Right lobe of liver (tissue), 6 donors: Measurements from ENCODE around the gene CAMTA1. TPM values are rescaled to one million over a fixed set of nuclear protein-coding genes. Genes with fewer than 3 reads are reported as not detected.
A peak's percentile ranks its signal among the peaks of the same experiment; 100 is the strongest.

Experiments used
- ATAC-seq, 4 donors: fragments of 200-7000 bp; cut with Tn5 transposase; one replicate each; pipeline ENCODE4 v1.9.1; 2020; ENCODE audit warnings: mild to moderate bottlenecking in 4 of 4, moderate library complexity in 4 of 4
- DNase-seq, 3 donors: peaks; one replicate each; pipeline ENCODE4 v3.0.0-alpha.2; 2020
- H3K27ac ChIP-seq, 3 donors: fragments of 200-600 bp; one replicate each; pipeline ENCODE4 v1.8.0; 2022
- H3K27me3 ChIP-seq, 2 donors: fragments of 200-600 bp; one replicate each; pipeline ENCODE4 v1.8.0; 2022
- H3K36me3 ChIP-seq, 4 donors: fragments of 200-600 bp; sonication (generic) in 1 of 4; one replicate each; pipeline versions ENCODE4 v1.5.1 to v1.8.0; 2017 to 2022; ENCODE audit warnings: control low read depth in 1 of 4
- H3K4me1 ChIP-seq, 4 donors: fragments of 200-600 bp; sonication (generic) in 1 of 4; one replicate each; pipeline versions ENCODE4 v1.5.1 to v1.8.0; 2017 to 2022; ENCODE audit warnings: control low read depth in 1 of 4
- H3K4me3 ChIP-seq, 3 donors: fragments of 200-600 bp; one replicate each; pipeline ENCODE4 v1.8.0; 2022
- H3K9me3 ChIP-seq, 4 donors: fragments of 200-600 bp; sonication (generic) in 1 of 4; one replicate each; pipeline versions ENCODE4 v1.5.1 to v1.8.0; 2017 to 2022; ENCODE audit warnings: control low read depth in 1 of 4
- CTCF ChIP-seq, 4 donors: fragments of 200-600 bp in 3 of 4; fragments of 450-650 bp in 1 of 4; IDR thresholded peaks; one replicate each; pipeline versions ENCODE4 v1.5.1 to v1.8.0; 2016 to 2022; ENCODE audit warnings: antibody characterized with exemption in 4 of 4, mild to moderate bottlenecking in 2 of 4
- POLR2A ChIP-seq: fragments of 450-650 bp; IDR thresholded peaks from one replicate; pipeline ENCODE4 v1.6.1; 2017; ENCODE audit warnings: antibody characterized with exemption, mild to moderate bottlenecking
- WGBS: methylation state at CpG from one replicate; pipeline ENCODE4 v1.1.6; 2018; ENCODE audit warnings: low coverage, low lambda C conversion rate; ENCODE audit not compliant: insufficient coverage; ENCODE audit errors: missing lambda C conversion rate; 5-methylcytosine and 5-hydroxymethylcytosine counted together
- intact Hi-C, 2 donors: fragments of 100-400 bp; cut with DNase I; formaldehyde crosslinking; loops; one replicate each; pipeline versions ENCODE4 v1.11.2 to v1.14.1; 2022
- total RNA-seq, 6 experiments: library from RNA; depleted of rRNA in 2 of 6; stranded (reverse); fragments of >200 nt in 2 of 6; fragmentation: NEBNext Ultra II Directional in 3 of 6; extraction: Animal tissue kit (Norgen Biotek cat#: 25700) in 3 of 6; gene quantifications; one replicate each; pipeline versions ENCODE4 v1.1.0 to v1.2.4, GENCODE V29; 2016 to 2023
- donor health status: DM: no; HTN: yes; CAD: no.
- donor health status: DM: no; HTN: no; CAD: no.
- donor health status: DM: no; HTN: no; CAD: no.
- donor health status: DM: no; HTN: yes; CAD: no.
- donor health status: DM: no; HTN: yes; CAD: no.

The CAMTA1 gene
- total RNA-seq, 6 experiments from 2014 or later = 32.3 to 49.4 (median 37.2) TPM

- Histone ChIP-seq H3K9me3 (no peaks in the 10 kb centered on the region), H3K27ac (no peak overlapping the region), H3K4me3 (no peak overlapping the region), H3K4me1 (no peaks in the 10 kb centered on the region), H3K36me3 (no peaks in the 10 kb centered on the region), H3K27me3 (no peaks in the 10 kb centered on the region)
- TF ChIP-seq POLR2A = no peak
- TF ChIP-seq CTCF (IDR thresholded peaks at IDR 0.05) = no peak
- intact Hi-C loops = no loop called here
- DNase-seq (no peak), ATAC-seq (peak in 1 of 4 donors; percentile 17)
- 36% methylated on average over 2 of the region's 2 CpGs for WGBS
Observed at GRCh38 chr1:7339953-7340352, 554.7 kb downstream of the CAMTA1 start.

- Histone ChIP-seq H3K9me3 (no peaks in the 10 kb centered on the region), H3K36me3 (no peaks in the 10 kb centered on the region), H3K27ac (no peak overlapping the region), H3K4me3 (no peak overlapping the region), H3K27me3 (no peaks in the 10 kb centered on the region), H3K4me1 (peaks cover 0 to 2% (median under 1%) of the 10 kb centered on the region in 4 donors)
- no peak for TF ChIP-seq CTCF (IDR thresholded peaks at IDR 0.05)
- no peak for TF ChIP-seq POLR2A
- no peak for DNase-seq
- intact Hi-C loops = no loop called here
- ATAC-seq = no peak
- 60% methylated on average over 4 of the region's 11 CpGs for WGBS
Observed at GRCh38 chr1:7341145-7341905, 556.1 kb downstream of the CAMTA1 start.

GRCh38 chr1:7343882-7344281 lies 558.6 kb downstream of the CAMTA1 start:
- ATAC-seq (no peak), DNase-seq (no peak)
- peaks cover 0 to 10% (median 4%) of the 10 kb centered on the region in 4 donors for H3K4me1 ChIP-seq
- no peak overlapping the region for H3K4me3 ChIP-seq
- no peaks in the 10 kb centered on the region for H3K36me3 ChIP-seq
- no peaks in the 10 kb centered on the region for H3K27me3 ChIP-seq
- no peak for TF ChIP-seq POLR2A
- TF ChIP-seq CTCF (IDR thresholded peaks at IDR 0.05) = no peak
- H3K27ac ChIP-seq = no peak overlapping the region
- H3K9me3 ChIP-seq = no peaks in the 10 kb centered on the region
- 89% methylated on average over 3 of the region's 6 CpGs for WGBS
- intact Hi-C loops = no loop called here

GRCh38 chr1:7344299-7344698 lies 559.0 kb downstream of the CAMTA1 start:
- WGBS = 75% methylated on average over 1 of the region's 2 CpGs
- H3K9me3 ChIP-seq = no peaks in the 10 kb centered on the region
- no peaks in the 10 kb centered on the region for H3K27me3 ChIP-seq
- H3K4me3 ChIP-seq = no peak overlapping the region
- H3K4me1 ChIP-seq = peaks cover 0 to 10% (median 4%) of the 10 kb centered on the region in 4 donors
- intact Hi-C loops = no loop called here
- DNase-seq (no peak), ATAC-seq (no peak)
- no peaks in the 10 kb centered on the region for H3K36me3 ChIP-seq
- TF ChIP-seq POLR2A (no peak), CTCF (IDR thresholded peaks at IDR 0.05) (no peak)
- no peak overlapping the region for H3K27ac ChIP-seq
